Endothelial cell of umbilical vein (primary cell): ENCODE measurements around the gene OSCAR.

Experiments
- CTCF ChIP-seq, 2 donors: IDR thresholded peaks; 1 replicate in 1 of 2; 2 replicates in 1 of 2; pipeline ENCODE4 v1.5.1; 2011; ENCODE audit warnings: low read length in 2 of 2, mild to moderate bottlenecking in 2 of 2, moderate library complexity in 2 of 2, control low read depth in 1 of 2, inconsistent platforms in 1 of 2, low read depth in 1 of 2; ENCODE audit not compliant: insufficient read depth in 1 of 2; ENCODE audit errors: extremely low read depth in 1 of 2
- FOS ChIP-seq: IDR thresholded peaks from 2 replicates; pipeline ENCODE4 v1.6.1; 2011; ENCODE audit warnings: mild to moderate bottlenecking, low read length, moderate library complexity, borderline replicate concordance; ENCODE audit not compliant: insufficient read depth
- MAX ChIP-seq: IDR thresholded peaks from 2 replicates; pipeline ENCODE4 v1.6.1; 2011; ENCODE audit not compliant: insufficient read depth, insufficient read length
- POLR2A ChIP-seq: IDR thresholded peaks from 2 replicates; pipeline ENCODE4 v1.6.1; 2012; ENCODE audit warnings: low read depth, mild to moderate bottlenecking, control low read depth, low read length
- POLR2AphosphoS5 ChIP-seq: IDR thresholded peaks from 2 replicates; pipeline ENCODE4 v1.6.1; 2012; ENCODE audit warnings: low read depth, mild to moderate bottlenecking, control low read depth, low read length, moderate library complexity; ENCODE audit not compliant: insufficient read depth

GRCh38 chr19:54084410-54084809 is 16.2 kb downstream of the OSCAR start:
- TF ChIP-seq CTCF (IDR thresholded peaks at IDR 0.05; ENCODE audit: extremely low read depth in 1 of 2, insufficient read depth in 1 of 2, low read depth in 1 of 2, low read length in 2 of 2), result no peak
- TF ChIP-seq POLR2A, result no peak
- TF ChIP-seq MAX, result no peak
- no peak for TF ChIP-seq POLR2AphosphoS5
- no peak for TF ChIP-seq FOS
